Measurements from ENCODE around the gene BBOF1.

DNA sequence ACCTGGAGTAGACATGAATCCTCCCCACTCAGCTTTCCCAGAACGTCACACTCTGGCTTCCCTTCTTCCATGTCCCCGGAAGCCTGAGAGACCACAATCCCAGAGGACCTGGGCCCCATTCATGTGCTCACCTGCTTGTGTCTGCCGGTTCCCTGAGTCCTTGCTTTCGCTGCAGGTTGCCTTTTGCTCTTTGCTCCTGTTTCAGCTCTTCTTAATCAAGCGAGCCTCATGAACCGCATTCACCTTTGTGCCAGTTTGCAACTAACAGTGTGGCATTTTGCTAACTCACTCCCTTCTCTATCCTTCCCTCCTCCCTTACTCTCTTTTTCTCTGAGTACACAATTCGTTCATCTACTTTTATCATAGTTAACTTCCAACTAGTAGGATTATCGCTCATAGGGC is 23.2 kb upstream of the BBOF1 start:
- TF ChIP-seq POLR2A (IDR thresholded peaks at IDR 0.05; ENCODE audit: low read depth, low read length) (no peak), POLR2AphosphoS5 (IDR thresholded peaks at IDR 0.05; ENCODE audit: low read depth, low read length) (no peak), TAF1 (IDR thresholded peaks at IDR 0.05; ENCODE audit: low read depth, low read length) (no peak), SPI1 (IDR thresholded peaks at IDR 0.05; ENCODE audit: low read depth, low read length) (no peak), POU2F2 (IDR thresholded peaks at IDR 0.05; ENCODE audit: low read depth, low read length) (no peak)
